Tibial artery (tissue), 4 donors: ENCODE results near the gene TTLL8.

Experiments used
- DNase-seq, 2 donors: peaks; one replicate each; pipeline ENCODE4 v3.0.0-alpha.2; 2019
- H3K27ac ChIP-seq, 2 donors: fragments of 200-600 bp; sonication (generic) in 1 of 2; 1 replicate in 1 of 2; 2 replicates in 1 of 2; pipeline ENCODE4 v1.5.1; 2018 to 2019; ENCODE audit warnings: mild to moderate bottlenecking in 1 of 2
- H3K27me3 ChIP-seq, 2 donors: fragments of 200-600 bp; sonication (generic) in 1 of 2; one replicate each; pipeline versions ENCODE4 v1.5.1 to v1.6.0; 2016 to 2019
- H3K36me3 ChIP-seq, 3 donors: fragments of 200-600 bp; sonication (generic) in 2 of 3; one replicate each; pipeline ENCODE4 v1.5.1; 2016 to 2019; ENCODE audit warnings: mild to moderate bottlenecking in 2 of 3
- H3K4me1 ChIP-seq, 4 donors: fragments of 200-600 bp; sonication (generic) in 2 of 4; 1 replicate in 3 of 4; 2 replicates in 1 of 4; pipeline ENCODE4 v1.5.1; 2016 to 2019
- H3K4me3 ChIP-seq, 2 donors: fragments of 200-600 bp; sonication (generic) in 1 of 2; 1 replicate in 1 of 2; 2 replicates in 1 of 2; pipeline ENCODE4 v1.5.1; 2018 to 2019; ENCODE audit warnings: mild to moderate bottlenecking in 2 of 2
- H3K9me3 ChIP-seq, 3 donors: fragments of 200-600 bp; sonication (generic) in 1 of 3; one replicate each; pipeline ENCODE4 v1.5.1; 2016 to 2019
- CTCF ChIP-seq, 2 experiments: fragments of 200-600 bp in 1 of 2; fragments of 450-650 bp in 1 of 2; IDR thresholded peaks; one replicate each; pipeline ENCODE4 v1.5.1; 2017 to 2019; ENCODE audit warnings: antibody characterized with exemption in 2 of 2, mild to moderate bottlenecking in 1 of 2, moderate library complexity in 1 of 2
- intact Hi-C: fragments of 100-400 bp; cut with DNase I; formaldehyde crosslinking; loops from one replicate; pipeline ENCODE4 v1.15.0; 2023; ENCODE audit warnings: low total_unique reads

The TTLL8 gene

GRCh38 chr22:50051930-50052329, 6.2 kb downstream of the TTLL8 start:
- intact Hi-C loops = no loop called here
- Histone ChIP-seq H3K4me1 (no peaks in the 10 kb centered on the region), H3K27me3 (peaks cover 0 to 17% of the 10 kb centered on the region in 2 donors), H3K36me3 (no peaks in the 10 kb centered on the region), H3K4me3 (no peak overlapping the region), H3K9me3 (peaks cover 3 to 16% (median 8%) of the 10 kb centered on the region in 3 donors), H3K27ac (no peak overlapping the region)
- no peak for TF ChIP-seq CTCF (IDR thresholded peaks at IDR 0.05)
- no peak for DNase-seq

GRCh38 chr22:50049299-50050195, 8.6 kb downstream of the TTLL8 start:
- Histone ChIP-seq H3K27me3 (peaks cover 0 to 35% of the 10 kb centered on the region in 2 donors), H3K27ac (no peak overlapping the region), H3K4me1 (no peaks in the 10 kb centered on the region), H3K4me3 (no peak overlapping the region), H3K9me3 (peaks cover 3 to 16% (median 8%) of the 10 kb centered on the region in 3 donors), H3K36me3 (no peaks in the 10 kb centered on the region)
- no peak for TF ChIP-seq CTCF (IDR thresholded peaks at IDR 0.05)
- intact Hi-C loops = no loop called here
- DNase-seq = no peak

- no peak for TF ChIP-seq CTCF (IDR thresholded peaks at IDR 0.05)
- Histone ChIP-seq H3K9me3 (peaks cover 3 to 12% (median 4%) of the 10 kb centered on the region in 3 donors), H3K27me3 (peaks cover 0 to 35% of the 10 kb centered on the region in 2 donors), H3K4me1 (no peaks in the 10 kb centered on the region), H3K27ac (no peak overlapping the region), H3K36me3 (no peaks in the 10 kb centered on the region), H3K4me3 (no peak overlapping the region)
- DNase-seq = no peak
- intact Hi-C loops = no loop called here
Measured at GRCh38 chr22:50048836-50049235, 9.3 kb downstream of the TTLL8 start.

GRCh38 chr22:50048061-50048765, 9.9 kb downstream of the TTLL8 start:
- DNase-seq = no peak
- no peaks in the 10 kb centered on the region for H3K4me1 ChIP-seq
- no peak for TF ChIP-seq CTCF (IDR thresholded peaks at IDR 0.05)
- peaks cover 0 to 5% (median 1%) of the 10 kb centered on the region in 3 donors for H3K9me3 ChIP-seq
- H3K4me3 ChIP-seq = no peak overlapping the region
- H3K27ac ChIP-seq = no peak overlapping the region
- intact Hi-C loops = no loop called here
- H3K27me3 ChIP-seq = peaks cover 0 to 35% of the 10 kb centered on the region in 2 donors
- H3K36me3 ChIP-seq = no peaks in the 10 kb centered on the region

GRCh38 chr22:50047346-50047745, 10.8 kb downstream of the TTLL8 start:
- H3K4me1 ChIP-seq = no peaks in the 10 kb centered on the region
- no peak overlapping the region for H3K27ac ChIP-seq
- H3K4me3 ChIP-seq = no peak overlapping the region
- peaks cover 0 to 35% of the 10 kb centered on the region in 2 donors for H3K27me3 ChIP-seq
- no peak for DNase-seq
- no peaks in the 10 kb centered on the region for H3K9me3 ChIP-seq
- H3K36me3 ChIP-seq = no peaks in the 10 kb centered on the region
- intact Hi-C loops = no loop called here
- no peak for TF ChIP-seq CTCF (IDR thresholded peaks at IDR 0.05)
